ENCODE data around the gene SPEN.

GRCh38 chr1:15931884-15932283 is 84.4 kb downstream of the SPEN start:
- TF ChIP-seq, protein P1, sequence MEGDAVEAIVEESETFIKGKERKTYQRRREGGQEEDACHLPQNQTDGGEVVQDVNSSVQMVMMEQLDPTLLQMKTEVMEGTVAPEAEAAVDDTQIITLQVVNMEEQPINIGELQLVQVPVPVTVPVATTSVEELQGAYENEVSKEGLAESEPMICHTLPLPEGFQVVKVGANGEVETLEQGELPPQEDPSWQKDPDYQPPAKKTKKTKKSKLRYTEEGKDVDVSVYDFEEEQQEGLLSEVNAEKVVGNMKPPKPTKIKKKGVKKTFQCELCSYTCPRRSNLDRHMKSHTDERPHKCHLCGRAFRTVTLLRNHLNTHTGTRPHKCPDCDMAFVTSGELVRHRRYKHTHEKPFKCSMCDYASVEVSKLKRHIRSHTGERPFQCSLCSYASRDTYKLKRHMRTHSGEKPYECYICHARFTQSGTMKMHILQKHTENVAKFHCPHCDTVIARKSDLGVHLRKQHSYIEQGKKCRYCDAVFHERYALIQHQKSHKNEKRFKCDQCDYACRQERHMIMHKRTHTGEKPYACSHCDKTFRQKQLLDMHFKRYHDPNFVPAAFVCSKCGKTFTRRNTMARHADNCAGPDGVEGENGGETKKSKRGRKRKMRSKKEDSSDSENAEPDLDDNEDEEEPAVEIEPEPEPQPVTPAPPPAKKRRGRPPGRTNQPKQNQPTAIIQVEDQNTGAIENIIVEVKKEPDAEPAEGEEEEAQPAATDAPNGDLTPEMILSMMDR (IDR thresholded peaks at IDR 0.05): no peak
- no peak for TF ChIP-seq POLR2A (IDR thresholded peaks at IDR 0.05)

All from uterus (tissue), 2 donors.